Measurements from ENCODE around the gene TSTD1.

GRCh38 chr1:161046605-161047228 is 8.0 kb upstream of the TSTD1 start:
- TF ChIP-seq, protein P1, sequence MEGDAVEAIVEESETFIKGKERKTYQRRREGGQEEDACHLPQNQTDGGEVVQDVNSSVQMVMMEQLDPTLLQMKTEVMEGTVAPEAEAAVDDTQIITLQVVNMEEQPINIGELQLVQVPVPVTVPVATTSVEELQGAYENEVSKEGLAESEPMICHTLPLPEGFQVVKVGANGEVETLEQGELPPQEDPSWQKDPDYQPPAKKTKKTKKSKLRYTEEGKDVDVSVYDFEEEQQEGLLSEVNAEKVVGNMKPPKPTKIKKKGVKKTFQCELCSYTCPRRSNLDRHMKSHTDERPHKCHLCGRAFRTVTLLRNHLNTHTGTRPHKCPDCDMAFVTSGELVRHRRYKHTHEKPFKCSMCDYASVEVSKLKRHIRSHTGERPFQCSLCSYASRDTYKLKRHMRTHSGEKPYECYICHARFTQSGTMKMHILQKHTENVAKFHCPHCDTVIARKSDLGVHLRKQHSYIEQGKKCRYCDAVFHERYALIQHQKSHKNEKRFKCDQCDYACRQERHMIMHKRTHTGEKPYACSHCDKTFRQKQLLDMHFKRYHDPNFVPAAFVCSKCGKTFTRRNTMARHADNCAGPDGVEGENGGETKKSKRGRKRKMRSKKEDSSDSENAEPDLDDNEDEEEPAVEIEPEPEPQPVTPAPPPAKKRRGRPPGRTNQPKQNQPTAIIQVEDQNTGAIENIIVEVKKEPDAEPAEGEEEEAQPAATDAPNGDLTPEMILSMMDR (IDR thresholded peaks at IDR 0.05) = no peak
- no peak for TF ChIP-seq POLR2A (IDR thresholded peaks at IDR 0.05)

Data from body of pancreas (tissue), 4 donors.